ENCODE results near the gene DENND5B. TPM values are rescaled to one million over a fixed set of nuclear protein-coding genes. Genes with fewer than 3 reads are reported as not detected.

The DENND5B gene
- total RNA-seq, 1 experiment from 2014 or later, result 13.8 TPM

- TF ChIP-seq CBFB (CRISPR knock-in tag; IDR thresholded peaks at IDR 0.05; ENCODE audit: low read depth), result no peak
- no peak for TF ChIP-seq TCF7 (CRISPR knock-in tag; IDR thresholded peaks at IDR 0.05; ENCODE audit: low read depth)
- TF ChIP-seq OVOL2 (CRISPR knock-in tag; IDR thresholded peaks at IDR 0.05; ENCODE audit: borderline replicate concordance), result no peak
- TF ChIP-seq AFF4 (CRISPR knock-in tag; IDR thresholded peaks at IDR 0.05; ENCODE audit: borderline replicate concordance), result no peak
- no peak for TF ChIP-seq MLX (CRISPR knock-in tag; IDR thresholded peaks at IDR 0.05)
- TF ChIP-seq ZBTB43 (CRISPR knock-in tag; IDR thresholded peaks at IDR 0.05), result no peak
- TF ChIP-seq CDX4 (CRISPR knock-in tag; IDR thresholded peaks at IDR 0.05; ENCODE audit: borderline replicate concordance), result no peak
- no peak for TF ChIP-seq ZNF512 (CRISPR knock-in tag; IDR thresholded peaks at IDR 0.05; ENCODE audit: borderline replicate concordance)
- TF ChIP-seq NR1H2 (CRISPR knock-in tag; IDR thresholded peaks at IDR 0.05), result no peak
- no peak for TF ChIP-seq NFATC4 (CRISPR knock-in tag; IDR thresholded peaks at IDR 0.05)
Measured at GRCh38 chr12:31585895-31586294, 5.0 kb downstream of the DENND5B start (continued).

GRCh38 chr12:31585271-31585670, 5.7 kb downstream of the DENND5B start:
- no peak for DNase-seq (ENCODE audit: low spot score)
- no peak overlapping the region for H3K4me3 Mint-ChIP-seq
- TF ChIP-seq ZNF138 (CRISPR knock-in tag; conservative IDR thresholded peaks at IDR 0.05) (no peak), SP1 (CRISPR knock-in tag; conservative IDR thresholded peaks at IDR 0.05) (no peak), ZNF219 (CRISPR knock-in tag; IDR thresholded peaks at IDR 0.05; ENCODE audit: borderline replicate concordance) (no peak), E2F5 (CRISPR knock-in tag; IDR thresholded peaks at IDR 0.05) (no peak)
- peak; percentile 11; the same call in 1 of the 2 replicates for ATAC-seq
- peaks cover 31% of the 10 kb centered on the region for H3K4me1 Mint-ChIP-seq
- no peaks in the 10 kb centered on the region for H3K9me3 Mint-ChIP-seq
- H3K27me3 Mint-ChIP-seq (ENCODE audit: low read depth), result peaks cover 17% of the 10 kb centered on the region
- no peaks in the 10 kb centered on the region; the same call in 1 of the 2 replicates for H3K36me3 Mint-ChIP-seq
- no peak overlapping the region for H3K27ac Mint-ChIP-seq
- ChIA-PET CTCF (interaction anchor here (0.6 kb wide), 1 partner anchor 846 kb away, joined by 4 read pairs; no protein-coding TSS in a partner anchor), POLR2A (interaction anchor here (1.0 kb wide), 1 partner anchor 209 kb away, joined by 3 read pairs; no protein-coding TSS in a partner anchor)
